Upper lobe of left lung (tissue), 6 donors: ENCODE data around the gene SPATA33. TPM values are rescaled to one million over a fixed set of nuclear protein-coding genes. Genes with fewer than 3 reads are reported as not detected.
"Not testable (repeated sequence)": the region's sequence is repeated elsewhere in the genome, so short reads cannot be mapped to it uniquely, and the experiment has no call there.

Experiments
- ATAC-seq, 2 donors: fragments of 200-7000 bp; cut with Tn5 transposase; one replicate each; pipeline ENCODE4 v1.9.1; 2022; ENCODE audit warnings: mild to moderate bottlenecking in 2 of 2, moderate library complexity in 2 of 2; ENCODE audit not compliant: low FRiP score in 2 of 2
- DNase-seq, 2 donors: peaks; one replicate each; pipeline ENCODE4 v3.0.0-alpha.2; 2019 to 2020
- H3K27ac ChIP-seq, 4 donors: fragments of 200-600 bp; sonication (generic); one replicate each; pipeline ENCODE4 v1.5.1; 2016 to 2019
- H3K27me3 ChIP-seq, 4 donors: fragments of 200-600 bp; sonication (generic); one replicate each; pipeline ENCODE4 v1.5.1; 2017 to 2019
- H3K36me3 ChIP-seq, 4 donors: fragments of 200-600 bp; sonication (generic); one replicate each; pipeline ENCODE4 v1.5.1; 2016 to 2019
- H3K4me1 ChIP-seq, 4 donors: fragments of 200-600 bp; sonication (generic); one replicate each; pipeline ENCODE4 v1.5.1; 2018 to 2019
- H3K4me3 ChIP-seq, 4 donors: fragments of 200-600 bp; sonication (generic); one replicate each; pipeline ENCODE4 v1.5.1; 2017 to 2019; ENCODE audit warnings: mild to moderate bottlenecking in 2 of 4, moderate library complexity in 1 of 4
- H3K9me3 ChIP-seq, 4 donors: fragments of 200-600 bp; sonication (generic); one replicate each; pipeline ENCODE4 v1.5.1; 2018 to 2019
- EP300 ChIP-seq, 4 donors: sonication (generic); formaldehyde crosslinking; IDR thresholded peaks; one replicate each; pipeline ENCODE4 v1.5.1; 2017; ENCODE audit warnings: antibody characterized with exemption in 4 of 4, control low read depth in 2 of 4
- POLR2A ChIP-seq, 4 donors: fragments of 450-650 bp; IDR thresholded peaks; one replicate each; pipeline ENCODE4 v1.5.1; 2016 to 2017; ENCODE audit warnings: antibody characterized with exemption in 4 of 4, mild to moderate bottlenecking in 2 of 4
- POLR2AphosphoS5 ChIP-seq, 2 donors: sonication (generic); formaldehyde crosslinking; IDR thresholded peaks; one replicate each; pipeline ENCODE4 v1.5.1; 2017; ENCODE audit warnings: antibody characterized with exemption in 2 of 2
- WGBS, 2 donors: methylation state at CpG; one replicate each; pipeline ENCODE4 v1.1.5; 2017 to 2018; 5-methylcytosine and 5-hydroxymethylcytosine counted together
- total RNA-seq, 6 donors: library from RNA; depleted of rRNA in 4 of 6; stranded (reverse); fragments of >200 nt in 4 of 6; gene quantifications; one replicate each; pipeline versions ENCODE4 v1.1.0 to v1.2.1, GENCODE V29; 2016 to 2021
- TF ChIP-seq, protein P1 (sequence below), 6 experiments: fragments of 450-650 bp in 4 of 6; fragments of 200-600 bp in 2 of 6; sonication (generic) in 2 of 6; IDR thresholded peaks; one replicate each; pipeline ENCODE4 v1.5.1; 2016 to 2019; ENCODE audit warnings: antibody characterized with exemption in 6 of 6
- donor health status: DM: no; HTN: no; CAD: no; lungs with moderate emphysema.
- donor health status: DM: no; HTN: yes; CAD: no; lungs with severe emphysema.

Gene SPATA33
- total RNA-seq, 6 donors from 2014 or later = 5.8 to 22.0 (median 8.8) TPM

DNA sequence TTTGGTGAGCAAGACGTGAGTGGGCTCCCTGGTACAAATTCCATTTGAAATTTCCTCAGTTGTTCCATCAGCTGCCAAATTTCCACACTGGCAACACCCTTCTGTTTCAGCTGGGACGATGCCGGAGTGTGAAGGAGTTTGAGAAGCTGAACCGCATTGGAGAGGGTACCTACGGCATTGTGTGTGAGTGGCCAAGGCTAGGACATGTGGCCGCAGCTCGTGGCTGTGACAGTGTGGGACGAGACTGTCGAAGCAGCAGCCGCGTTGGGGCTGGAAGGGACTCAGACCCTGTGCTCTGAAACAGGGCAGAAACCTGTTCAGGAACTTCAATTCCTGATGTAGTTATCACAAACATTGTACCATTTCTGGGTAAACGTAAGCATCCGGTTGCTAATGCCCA lies 31.5 kb downstream of the SPATA33 start:
- Histone ChIP-seq H3K36me3 (peaks cover 5 to 41% (median 35%) of the 10 kb centered on the region in 4 donors), H3K9me3 (no peaks in the 10 kb centered on the region), H3K27me3 (no peaks in the 10 kb centered on the region), H3K4me3 (no peak overlapping the region), H3K4me1 (peaks cover 10 to 20% (median 12%) of the 10 kb centered on the region in 4 donors), H3K27ac (no peak overlapping the region)
- no peak for DNase-seq
- no peak for TF ChIP-seq EP300 (IDR thresholded peaks at IDR 0.05)
- TF ChIP-seq, protein P1, sequence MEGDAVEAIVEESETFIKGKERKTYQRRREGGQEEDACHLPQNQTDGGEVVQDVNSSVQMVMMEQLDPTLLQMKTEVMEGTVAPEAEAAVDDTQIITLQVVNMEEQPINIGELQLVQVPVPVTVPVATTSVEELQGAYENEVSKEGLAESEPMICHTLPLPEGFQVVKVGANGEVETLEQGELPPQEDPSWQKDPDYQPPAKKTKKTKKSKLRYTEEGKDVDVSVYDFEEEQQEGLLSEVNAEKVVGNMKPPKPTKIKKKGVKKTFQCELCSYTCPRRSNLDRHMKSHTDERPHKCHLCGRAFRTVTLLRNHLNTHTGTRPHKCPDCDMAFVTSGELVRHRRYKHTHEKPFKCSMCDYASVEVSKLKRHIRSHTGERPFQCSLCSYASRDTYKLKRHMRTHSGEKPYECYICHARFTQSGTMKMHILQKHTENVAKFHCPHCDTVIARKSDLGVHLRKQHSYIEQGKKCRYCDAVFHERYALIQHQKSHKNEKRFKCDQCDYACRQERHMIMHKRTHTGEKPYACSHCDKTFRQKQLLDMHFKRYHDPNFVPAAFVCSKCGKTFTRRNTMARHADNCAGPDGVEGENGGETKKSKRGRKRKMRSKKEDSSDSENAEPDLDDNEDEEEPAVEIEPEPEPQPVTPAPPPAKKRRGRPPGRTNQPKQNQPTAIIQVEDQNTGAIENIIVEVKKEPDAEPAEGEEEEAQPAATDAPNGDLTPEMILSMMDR (IDR thresholded peaks at IDR 0.05) = no peak
- 96 to 97% methylated on average over 13 of the region's 13 CpGs for WGBS, 2 donors
- no peak for ATAC-seq

DNA sequence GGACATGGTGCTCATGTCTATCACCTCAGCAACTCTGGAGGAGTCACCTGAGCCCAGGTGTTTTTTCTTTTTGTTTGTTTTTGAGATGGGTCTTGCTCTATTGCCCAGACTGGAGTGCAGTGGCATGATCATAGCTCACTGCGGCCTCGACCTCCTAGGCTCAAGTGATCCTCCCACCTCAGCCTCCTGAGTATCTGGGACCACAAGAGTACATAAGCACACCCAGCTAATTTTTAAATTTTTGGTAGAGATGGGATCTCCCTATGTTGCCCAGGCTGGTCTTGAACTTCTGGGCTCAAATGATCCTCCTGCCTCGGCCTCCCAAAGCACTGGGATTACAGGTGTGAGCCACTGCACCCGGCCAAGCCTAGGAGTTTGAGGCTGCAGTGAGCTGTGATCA lies 32.0 kb downstream of the SPATA33 start:
- not testable (repeated sequence) for H3K27me3 ChIP-seq, DNase-seq, ATAC-seq, H3K27ac ChIP-seq, H3K9me3 ChIP-seq, H3K4me3 ChIP-seq
- WGBS, 2 donors = 79 to 96% methylated on average over 4 of the region's 4 CpGs
- H3K36me3 ChIP-seq = peaks cover 5 to 46% (median 39%) of the 10 kb centered on the region in 4 donors
- peaks cover 10 to 20% (median 12%) of the 10 kb centered on the region in 4 donors for H3K4me1 ChIP-seq

DNA sequence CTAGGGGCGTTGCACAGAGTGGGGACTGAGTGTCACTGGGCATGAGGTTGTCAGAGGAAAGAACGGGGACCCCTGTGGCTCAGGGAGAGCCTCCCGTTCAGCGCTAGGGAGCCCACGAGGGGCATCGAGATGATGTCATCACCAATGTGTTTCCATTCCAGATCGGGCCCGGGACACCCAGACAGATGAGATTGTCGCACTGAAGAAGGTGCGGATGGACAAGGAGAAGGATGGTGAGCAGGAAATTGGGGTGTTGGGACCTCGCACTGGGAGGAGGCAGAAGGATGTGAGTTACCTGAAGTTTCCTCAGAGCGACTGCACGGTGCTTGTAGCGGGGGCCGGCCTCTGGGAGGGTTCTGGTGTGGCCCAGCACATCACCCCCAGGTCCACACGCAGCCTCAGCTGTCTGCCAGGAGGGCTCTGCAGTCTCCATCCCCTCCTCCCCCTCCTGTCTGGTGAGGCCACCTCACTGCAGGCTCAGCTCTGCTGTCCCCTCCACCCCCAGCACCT lies 32.8 kb downstream of the SPATA33 start:
- 92% methylated on average over 16 of the region's 16 CpGs for WGBS, 2 donors
- H3K27me3 ChIP-seq = no peaks in the 10 kb centered on the region
- ATAC-seq = no peak
- peaks cover 10 to 20% (median 12%) of the 10 kb centered on the region in 4 donors for H3K4me1 ChIP-seq
- no peak for DNase-seq
- TF ChIP-seq POLR2AphosphoS5 (IDR thresholded peaks at IDR 0.05) = no peak
- H3K4me3 ChIP-seq = no peak overlapping the region
- H3K36me3 ChIP-seq = peaks cover 5 to 54% (median 47%) of the 10 kb centered on the region in 4 donors
- no peak overlapping the region for H3K27ac ChIP-seq
- no peaks in the 10 kb centered on the region for H3K9me3 ChIP-seq

DNA sequence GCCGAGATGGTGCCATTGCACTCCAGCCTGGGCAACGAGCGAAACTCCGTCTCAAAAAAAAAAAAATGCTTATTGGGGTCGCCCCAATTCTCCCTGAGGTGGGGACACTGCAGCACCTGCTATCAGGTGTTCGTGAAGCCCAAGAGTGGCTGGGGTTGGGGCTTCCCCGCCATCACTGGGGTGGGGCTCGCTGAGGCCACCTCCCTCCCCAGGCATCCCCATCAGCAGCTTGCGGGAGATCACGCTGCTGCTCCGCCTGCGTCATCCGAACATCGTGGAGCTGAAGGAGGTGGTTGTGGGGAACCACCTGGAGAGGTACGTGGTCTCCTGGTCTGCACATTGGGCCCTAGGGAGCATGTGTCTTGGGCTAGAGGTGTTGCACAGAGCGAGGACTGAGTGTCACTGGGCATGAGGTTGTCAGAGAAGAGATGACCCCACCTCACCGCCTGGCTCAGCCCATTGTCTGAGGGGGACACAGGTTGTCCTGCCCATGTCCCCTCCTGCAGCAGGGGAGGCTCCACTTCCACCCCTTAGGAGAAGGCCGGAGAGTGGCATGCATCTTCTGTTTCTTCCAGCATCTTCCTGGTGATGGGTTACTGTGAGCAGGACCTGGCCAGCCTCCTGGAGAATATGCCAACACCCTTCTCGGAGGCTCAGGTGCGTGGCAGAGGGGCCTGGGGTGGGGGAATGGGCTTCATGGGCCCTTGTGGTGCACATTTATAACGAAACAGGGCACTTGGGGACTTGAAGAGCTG lies 33.8 kb downstream of the SPATA33 start:
- Histone ChIP-seq H3K27me3 (no peaks in the 10 kb centered on the region), H3K4me3 (no peak overlapping the region), H3K27ac (no peak overlapping the region), H3K36me3 (peaks cover 5 to 64% (median 50%) of the 10 kb centered on the region in 4 donors), H3K4me1 (peaks cover 7 to 23% (median 9%) of the 10 kb centered on the region in 4 donors), H3K9me3 (no peaks in the 10 kb centered on the region)
- TF ChIP-seq POLR2AphosphoS5 (IDR thresholded peaks at IDR 0.05) = no peak
- DNase-seq (no peak), ATAC-seq (no peak)
- 95 to 96% methylated on average over 19 to 21 of the region's 21 CpGs for WGBS, 2 donors

DNA sequence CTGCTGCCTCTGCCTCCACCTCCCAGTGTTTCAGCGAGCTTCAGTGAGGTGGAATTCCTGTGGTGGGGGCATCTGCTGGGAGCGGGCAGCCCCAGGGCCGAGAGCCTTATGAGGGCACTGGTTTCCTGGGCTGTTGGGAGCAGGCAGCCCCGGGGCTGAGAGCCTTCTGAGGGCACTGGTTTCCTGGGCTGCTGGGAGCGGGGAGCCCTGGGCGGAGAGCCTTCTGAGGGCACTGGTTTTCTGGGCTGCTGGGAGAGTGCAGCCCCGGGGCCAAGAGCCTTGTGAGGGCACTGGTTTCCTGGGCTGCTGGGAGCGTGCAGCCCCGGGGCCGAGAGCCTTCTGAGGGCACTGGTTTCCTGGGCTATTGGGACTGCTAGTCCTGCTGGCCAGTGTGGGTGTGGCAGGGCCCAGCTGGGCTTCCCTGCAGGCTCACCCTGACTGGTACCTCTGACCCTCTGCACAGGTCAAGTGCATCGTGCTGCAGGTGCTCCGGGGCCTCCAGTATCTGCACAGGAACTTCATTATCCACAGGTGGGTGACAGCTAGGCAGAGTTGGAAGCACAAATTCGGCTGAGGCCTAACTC lies 34.4 kb downstream of the SPATA33 start:
- H3K9me3 ChIP-seq = no peaks in the 10 kb centered on the region

DNA sequence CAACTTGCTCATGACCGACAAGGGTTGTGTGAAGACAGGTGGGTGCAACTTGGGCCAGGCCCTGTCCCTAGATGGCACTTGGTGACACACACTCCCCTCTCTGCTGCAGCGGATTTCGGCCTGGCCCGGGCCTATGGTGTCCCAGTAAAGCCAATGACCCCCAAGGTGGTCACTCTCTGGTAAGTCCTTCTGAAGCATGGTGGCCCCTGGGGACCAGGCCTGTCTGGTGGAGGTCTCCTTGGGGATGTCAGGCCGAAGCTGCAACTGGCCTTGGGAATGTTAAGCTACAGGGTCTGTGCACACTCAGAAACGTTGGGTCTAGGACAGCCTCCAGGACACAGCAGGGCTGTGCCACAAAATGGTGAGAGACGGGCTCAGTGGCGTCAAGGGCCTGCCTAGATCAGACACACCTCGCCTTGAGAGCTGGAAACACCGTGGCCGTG lies 35.7 kb downstream of the SPATA33 start:
- no peaks in the 10 kb centered on the region for H3K27me3 ChIP-seq
- no peak overlapping the region for H3K4me3 ChIP-seq
- H3K36me3 ChIP-seq = peaks cover 5 to 83% (median 63%) of the 10 kb centered on the region in 4 donors
- no peak for TF ChIP-seq POLR2AphosphoS5 (IDR thresholded peaks at IDR 0.05)
- no peak for TF ChIP-seq POLR2A (IDR thresholded peaks at IDR 0.05)
- H3K27ac ChIP-seq = no peak overlapping the region
- ATAC-seq (no peak), DNase-seq (no peak)
- H3K9me3 ChIP-seq = no peaks in the 10 kb centered on the region
- peaks cover 0 to 11% (median 0%) of the 10 kb centered on the region in 4 donors for H3K4me1 ChIP-seq
- 91 to 92% methylated on average over 5 to 11 of the region's 11 CpGs for WGBS, 2 donors

More for the DNA sequence above, 34.4 kb downstream of the SPATA33 start:
- no peaks in the 10 kb centered on the region for H3K27me3 ChIP-seq
- no peak overlapping the region for H3K27ac ChIP-seq
- 92 to 97% methylated on average over 6 to 12 of the region's 13 CpGs for WGBS, 2 donors
- DNase-seq (no peak), ATAC-seq (no peak)
- H3K4me1 ChIP-seq = peaks cover 7 to 23% (median 8%) of the 10 kb centered on the region in 4 donors
- peaks cover 5 to 71% (median 53%) of the 10 kb centered on the region in 4 donors for H3K36me3 ChIP-seq
- TF ChIP-seq POLR2A (IDR thresholded peaks at IDR 0.05) (no peak), EP300 (IDR thresholded peaks at IDR 0.05) (no peak), POLR2AphosphoS5 (IDR thresholded peaks at IDR 0.05) (no peak)
- TF ChIP-seq, protein P1 (IDR thresholded peaks at IDR 0.05) = no peak
- no peak overlapping the region for H3K4me3 ChIP-seq
